ENCODE measurements around the gene HTATIP2.
"Not testable (repeated sequence)": the region's sequence is repeated elsewhere in the genome, so short reads cannot be mapped to it uniquely, and the experiment has no call there.

Gene HTATIP2

DNA sequence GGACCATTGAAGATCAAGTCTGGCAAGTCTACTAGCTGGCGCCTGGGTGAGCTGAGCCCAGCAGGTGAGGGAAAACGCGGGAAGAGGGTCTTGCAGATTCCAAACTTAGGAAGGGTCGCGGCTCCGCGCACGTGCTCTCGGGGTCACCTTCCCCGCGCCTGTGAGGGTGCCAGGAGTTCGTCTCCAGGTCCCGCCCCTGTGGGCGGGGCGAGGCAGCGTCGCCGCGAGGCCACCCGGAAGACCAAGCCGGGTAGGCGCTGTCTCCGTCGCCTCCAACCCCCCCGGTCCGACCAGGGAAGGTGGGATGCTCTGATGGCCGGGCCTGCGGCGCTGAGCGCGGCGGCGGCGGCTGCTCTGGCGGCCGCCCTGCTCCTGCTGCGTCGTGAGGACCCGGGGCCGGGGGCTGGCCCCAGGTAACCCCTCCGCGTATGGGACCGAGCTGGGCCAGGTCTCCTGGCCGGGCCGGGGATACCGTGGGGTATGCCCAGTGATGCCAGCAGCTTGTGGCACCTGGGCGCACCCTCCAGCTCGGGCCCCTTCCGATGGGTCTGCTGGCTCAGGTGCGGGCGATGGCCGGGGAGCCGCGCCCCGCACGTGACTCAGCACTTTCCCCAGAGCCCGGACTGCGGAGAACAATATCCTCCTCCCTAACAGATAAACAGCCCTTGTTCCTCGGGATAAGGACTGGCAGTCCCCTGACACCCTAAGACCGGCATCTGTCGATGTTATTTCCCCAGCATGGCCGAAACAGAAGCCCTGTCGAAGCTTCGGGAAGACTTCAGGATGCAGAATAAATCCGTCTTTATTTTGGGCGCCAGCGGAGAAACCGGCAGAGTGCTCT, at the start of gene HTATIP2:
TSS of gene HTATIP2 (plus strand) at position 215 of the 841 bp plus-strand sequence. CDS start at position 739, 524 bp downstream.
- in situ Hi-C loops (cut with MboI; ENCODE audit: low sequenced_read_pairs), result no loop called here

DNA sequence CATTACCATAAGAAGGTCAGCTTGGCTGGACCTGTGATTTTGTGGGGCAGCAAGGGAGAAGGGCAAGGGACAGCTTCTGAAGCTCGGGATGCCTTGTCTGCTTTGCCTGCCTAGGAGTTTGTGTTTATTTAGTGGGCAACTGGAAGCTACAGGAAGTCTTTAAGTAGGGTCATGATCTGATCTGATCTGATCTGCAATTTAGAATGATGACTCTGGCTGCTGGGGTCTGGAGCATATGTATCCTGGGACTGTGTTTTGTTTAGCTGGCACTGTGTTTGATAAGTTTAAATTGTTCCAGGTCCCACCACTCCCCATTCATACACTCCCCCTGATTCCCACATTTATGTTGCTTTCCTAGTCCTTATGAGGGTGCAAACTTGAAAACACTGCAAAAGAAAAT, 47.7 kb upstream of the HTATIP2 start:
- in situ Hi-C loops (cut with MboI; ENCODE audit: low sequenced_read_pairs), result no loop called here

DNA sequence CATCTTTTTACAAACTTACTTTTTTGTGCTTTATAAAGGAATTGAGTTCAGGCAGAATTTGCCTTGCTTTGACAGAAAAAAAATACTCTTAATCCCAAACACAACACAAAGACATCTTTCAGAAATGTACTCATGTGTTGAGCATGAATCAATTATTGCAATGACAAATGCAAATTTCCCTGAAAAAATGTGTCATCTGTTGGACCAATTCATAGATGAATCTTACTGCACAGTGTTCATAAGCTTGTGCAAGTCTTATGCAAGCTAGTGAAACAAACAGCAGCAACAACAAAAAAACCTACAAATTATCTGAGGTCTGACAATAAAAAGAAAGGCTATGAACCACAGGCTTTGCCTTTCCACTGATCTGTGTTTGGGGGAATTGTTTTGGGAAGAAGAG, 42.3 kb upstream of the HTATIP2 start:
- in situ Hi-C loops (cut with MboI; ENCODE audit: low sequenced_read_pairs), result no loop called here

DNA sequence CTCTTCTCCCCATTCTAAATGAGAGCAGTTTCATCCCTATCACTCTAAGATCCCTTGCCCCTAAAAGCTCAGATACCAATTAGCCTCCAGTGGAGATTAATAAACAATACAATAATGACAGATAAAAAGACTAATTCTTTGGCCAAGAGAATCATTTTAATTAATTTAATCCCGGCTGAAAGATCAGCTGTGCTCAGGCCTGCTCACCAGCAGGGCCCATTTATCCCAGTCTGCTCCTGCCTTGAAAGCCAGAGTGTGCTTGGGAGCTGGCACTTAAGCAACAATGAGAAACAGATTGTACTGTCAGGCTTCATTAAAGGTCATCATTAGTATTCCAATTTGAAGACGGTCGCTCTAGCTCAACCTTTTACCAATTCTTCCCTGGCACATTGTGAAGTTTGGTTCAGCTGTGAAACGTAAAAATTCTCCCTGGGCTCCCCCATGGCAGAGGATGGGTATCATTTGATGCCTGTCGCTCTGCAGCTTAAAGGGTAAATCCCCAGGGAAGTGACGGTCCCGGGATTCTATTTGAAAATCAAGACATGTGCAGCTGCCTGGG, 36.1 kb upstream of the HTATIP2 start:
- in situ Hi-C loops (cut with MboI; ENCODE audit: low sequenced_read_pairs), result no loop called here

DNA sequence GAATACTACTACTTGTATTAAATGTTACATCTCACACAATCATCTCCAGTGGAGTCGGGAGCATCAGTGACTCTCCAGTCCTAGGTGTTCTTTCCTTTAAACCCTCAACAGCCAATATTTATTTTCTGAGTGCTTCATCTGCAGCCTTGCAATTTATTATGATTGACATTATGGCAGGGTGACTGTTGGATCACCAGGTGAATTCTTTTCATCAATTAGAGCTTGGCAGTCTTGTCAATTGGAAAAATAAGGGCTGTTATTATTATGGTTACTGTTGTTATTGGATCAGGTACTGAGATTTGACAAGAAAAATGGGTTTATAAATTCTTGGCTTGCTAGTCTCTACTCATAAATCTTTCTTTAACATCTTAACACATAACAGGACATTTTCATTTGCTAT, 27.5 kb upstream of the HTATIP2 start:
- in situ Hi-C loops (cut with MboI; ENCODE audit: low sequenced_read_pairs), result no loop called here

DNA sequence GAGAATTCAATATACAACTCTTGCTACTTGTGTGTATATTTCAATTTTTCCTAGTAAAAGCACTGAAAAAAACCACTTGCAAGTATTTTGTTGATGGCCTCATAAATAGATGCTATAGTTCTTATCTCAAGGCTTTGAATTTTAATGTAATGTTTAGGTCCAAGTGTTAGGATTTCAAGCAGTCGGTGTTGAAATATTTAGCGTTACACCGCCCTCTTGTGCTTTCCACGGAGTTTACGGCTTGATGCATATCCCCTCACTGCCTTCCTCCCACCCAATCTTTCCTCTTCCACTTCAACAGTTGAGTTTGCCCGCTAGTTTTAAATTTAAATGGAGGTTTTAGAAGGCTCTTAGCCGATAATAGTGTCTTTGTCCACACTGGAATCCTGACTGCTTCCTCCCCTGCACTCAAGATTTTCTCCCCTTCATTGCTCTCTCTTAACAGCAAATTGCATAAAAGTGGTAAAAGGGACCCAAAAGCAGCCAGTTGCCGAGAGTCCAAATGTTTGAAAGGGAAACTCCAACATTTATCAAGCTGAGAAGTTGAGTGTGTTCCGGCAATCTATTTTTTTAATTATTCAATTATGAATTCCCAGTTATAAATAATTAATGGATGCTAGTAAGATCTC, 25.9 kb upstream of the HTATIP2 start:
- in situ Hi-C loops (cut with MboI; ENCODE audit: low sequenced_read_pairs), result no loop called here

DNA sequence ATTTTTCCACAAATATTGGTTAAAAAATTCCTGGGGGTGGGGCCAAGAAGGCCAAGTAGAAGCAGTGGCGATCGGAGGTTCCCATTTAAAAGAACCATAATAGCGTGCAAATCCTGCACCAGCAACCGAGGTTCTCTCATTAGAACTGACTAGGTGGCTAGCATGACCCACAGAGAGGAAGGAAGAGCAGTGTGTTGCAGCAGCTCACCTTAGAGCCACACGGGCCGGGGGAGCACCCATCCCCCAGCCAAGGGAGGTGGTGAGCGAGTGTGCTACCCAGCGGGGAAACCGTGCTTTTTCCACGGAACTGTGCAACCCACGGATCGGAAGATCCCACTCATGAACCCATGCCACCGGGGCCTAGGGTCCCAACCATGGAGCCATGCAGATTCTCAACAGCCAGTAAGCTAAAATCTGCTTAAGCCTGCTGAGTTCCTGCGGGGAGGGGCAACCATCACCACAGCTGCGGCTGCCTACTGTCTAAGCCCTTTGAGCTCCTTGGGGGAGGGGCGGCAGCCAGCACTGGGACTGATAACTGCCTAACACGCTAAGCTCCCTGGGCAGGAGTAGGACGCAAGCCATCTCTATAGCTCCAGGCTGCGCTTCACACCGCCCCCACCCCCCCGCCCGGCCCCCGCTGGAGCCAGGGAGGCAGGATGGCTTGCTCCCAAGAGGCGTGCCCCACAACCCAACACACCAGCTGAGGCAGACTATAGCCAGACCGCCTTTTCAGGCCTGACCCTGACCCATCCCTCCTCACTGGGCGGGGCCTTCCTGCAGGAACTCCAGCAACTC, 21.0 kb upstream of the HTATIP2 start:
- in situ Hi-C loops (cut with MboI; ENCODE audit: low sequenced_read_pairs), result no loop called here

DNA sequence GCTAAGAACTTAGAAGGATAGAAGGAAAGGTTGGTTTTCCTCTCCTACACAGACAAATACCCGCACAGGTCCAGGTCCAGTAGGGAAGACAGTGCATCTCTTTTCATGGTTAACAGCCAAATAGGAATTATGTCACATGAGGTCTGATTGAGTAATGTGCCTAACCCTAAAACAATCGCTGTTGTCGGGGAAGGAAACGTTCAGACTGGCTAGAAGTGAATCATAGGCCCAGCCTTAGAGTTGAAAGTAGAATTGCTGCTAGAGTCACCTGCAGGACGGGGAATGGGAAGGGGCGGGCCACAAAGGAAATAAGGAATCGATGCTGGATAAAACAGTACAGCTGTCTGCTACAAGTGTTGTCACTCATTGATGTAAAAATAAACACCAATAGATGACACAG, 12.4 kb upstream of the HTATIP2 start:
- in situ Hi-C loops (cut with MboI; ENCODE audit: low sequenced_read_pairs), result no loop called here

DNA sequence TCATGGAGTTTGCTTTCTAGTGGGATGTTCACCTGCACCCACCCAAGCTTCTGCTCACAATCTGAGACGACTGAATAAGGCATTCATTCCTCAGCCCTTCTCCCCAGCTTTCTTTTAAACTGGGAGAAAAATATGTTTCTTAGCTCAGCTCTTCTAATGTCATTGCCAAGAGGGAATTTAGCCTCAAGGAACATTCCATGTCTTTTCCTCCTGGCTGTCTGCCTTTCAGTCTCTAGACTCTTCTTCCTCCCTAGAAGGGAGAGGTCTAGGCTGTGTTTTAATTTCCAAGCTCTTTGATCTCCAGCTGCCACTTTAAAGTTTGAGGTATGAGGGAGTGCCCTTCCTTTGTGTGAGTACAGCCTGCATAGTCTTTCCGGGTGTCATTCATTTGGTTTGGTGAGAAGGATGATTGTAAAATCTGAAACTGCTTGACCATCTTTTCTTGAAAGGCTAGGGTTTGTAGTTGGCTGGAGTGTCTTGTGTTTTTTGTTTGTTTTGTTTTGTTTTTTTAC, 11.7 kb upstream of the HTATIP2 start:
- in situ Hi-C loops (cut with MboI; ENCODE audit: low sequenced_read_pairs), result no loop called here

DNA sequence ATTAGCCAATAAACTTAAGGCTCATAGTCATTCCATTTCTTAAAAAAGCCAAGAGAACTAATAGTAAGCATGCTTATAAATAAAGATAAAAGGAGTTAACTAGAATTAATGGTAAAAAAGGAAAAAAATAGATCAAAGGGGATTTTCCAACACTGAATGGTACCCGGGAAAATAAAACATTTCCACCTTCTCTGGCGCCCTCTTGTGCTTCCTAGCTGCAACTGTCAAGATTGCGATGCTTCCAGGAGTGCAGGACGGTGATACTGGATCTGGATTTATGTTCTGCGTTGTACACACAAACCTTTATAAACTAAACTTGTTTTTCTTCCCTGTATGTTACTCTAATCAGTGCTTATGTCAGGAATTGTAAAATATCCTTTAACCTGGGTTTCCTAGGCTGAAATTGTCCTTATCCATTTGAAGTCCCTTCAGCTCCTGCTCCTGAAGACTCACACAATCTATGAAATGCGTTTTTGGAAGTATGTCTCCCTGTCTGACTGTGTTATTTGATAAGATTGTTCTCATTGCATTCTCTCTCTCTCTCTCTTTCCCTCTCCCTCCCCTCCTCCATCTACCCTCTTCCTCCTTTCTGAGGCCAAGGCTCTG, 9.6 kb upstream of the HTATIP2 start:
- in situ Hi-C loops (cut with MboI; ENCODE audit: low sequenced_read_pairs), result no loop called here

DNA sequence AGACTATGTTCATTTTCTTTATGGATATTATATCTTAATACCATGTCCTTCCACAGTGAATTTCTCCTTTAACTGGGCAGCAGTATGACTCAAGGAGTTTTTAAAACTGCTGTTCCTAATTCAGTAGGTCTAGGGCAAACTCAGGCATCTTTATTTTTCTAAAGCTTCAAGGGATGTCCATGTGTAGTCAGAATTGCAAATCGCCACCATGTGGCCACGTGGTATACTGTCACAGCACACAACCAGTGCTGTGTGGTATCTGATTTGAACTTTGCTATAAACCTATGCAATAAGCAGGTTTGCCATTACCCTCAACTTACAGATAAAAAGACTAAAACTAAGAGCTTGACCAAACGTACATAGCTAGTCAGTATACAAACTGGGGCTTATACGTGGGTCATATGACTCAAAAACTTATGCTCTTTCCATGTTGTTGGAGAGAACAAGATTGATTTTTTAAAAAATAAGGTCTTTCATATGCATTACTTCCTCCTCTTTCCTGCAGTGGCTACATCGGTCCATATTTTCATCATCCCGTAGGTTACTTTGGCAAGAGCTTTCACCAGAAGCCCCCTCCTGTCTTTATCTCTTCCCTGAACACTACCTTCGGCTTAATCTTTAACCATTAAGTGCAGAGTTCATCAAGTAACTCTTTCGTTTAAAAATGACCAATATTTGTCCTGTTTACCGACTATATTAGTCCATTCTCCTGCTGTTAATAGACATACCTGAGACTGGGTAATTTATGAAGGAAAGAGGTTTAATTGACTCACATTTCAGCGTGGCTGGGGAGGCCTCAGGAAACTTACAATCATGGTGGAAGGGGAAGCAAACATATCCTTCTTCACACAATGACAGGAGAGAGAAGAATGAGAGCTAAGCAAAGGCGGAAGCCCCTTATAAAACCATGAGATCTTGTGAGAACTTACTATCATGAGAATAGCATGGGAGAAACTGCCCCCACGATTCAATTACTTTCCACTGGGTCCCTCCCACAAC, 8.0 kb upstream of the HTATIP2 start:
- in situ Hi-C loops (cut with MboI; ENCODE audit: low sequenced_read_pairs), result no loop called here

DNA sequence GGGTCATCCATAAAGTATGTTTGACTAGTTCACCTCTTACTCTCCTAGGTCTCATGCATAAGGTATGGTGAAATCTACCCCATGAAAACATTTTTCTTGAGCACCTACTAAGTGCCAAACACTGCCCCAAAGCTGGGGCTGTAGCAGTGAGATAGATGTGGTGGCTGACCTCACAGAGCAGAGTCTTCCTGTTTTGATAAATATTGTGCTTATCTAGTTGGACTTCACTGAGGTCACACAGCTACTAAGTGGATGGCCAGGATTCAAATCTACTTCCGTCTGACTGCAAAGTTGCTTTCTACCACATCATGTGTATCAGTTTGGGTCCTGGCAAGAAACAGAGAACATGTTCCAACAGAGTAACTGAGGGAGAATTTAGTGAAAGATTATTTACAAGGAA, 6.4 kb upstream of the HTATIP2 start:
- in situ Hi-C loops (cut with MboI; ENCODE audit: low sequenced_read_pairs), result no loop called here

DNA sequence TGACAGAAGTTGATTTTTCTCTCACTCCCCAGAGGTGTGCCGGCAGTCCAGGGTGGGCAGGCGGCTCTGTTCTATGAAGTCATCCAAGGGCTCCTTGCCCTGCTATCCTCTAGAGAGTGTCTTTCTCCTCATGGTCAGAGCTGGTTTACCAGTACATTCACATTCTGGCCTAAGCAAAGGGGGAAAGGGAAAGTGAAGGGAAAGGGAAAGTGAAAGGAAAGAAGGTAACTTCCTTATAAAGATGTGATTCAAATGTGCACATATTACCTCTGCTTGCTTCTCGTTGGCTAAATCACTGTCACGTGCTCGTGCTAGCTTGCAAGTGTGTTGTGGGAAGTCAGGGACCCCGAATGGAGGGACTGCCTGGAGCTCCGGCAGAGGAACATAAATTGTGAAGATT, 2.9 kb upstream of the HTATIP2 start:
- in situ Hi-C loops (cut with MboI; ENCODE audit: low sequenced_read_pairs), result no loop called here

DNA sequence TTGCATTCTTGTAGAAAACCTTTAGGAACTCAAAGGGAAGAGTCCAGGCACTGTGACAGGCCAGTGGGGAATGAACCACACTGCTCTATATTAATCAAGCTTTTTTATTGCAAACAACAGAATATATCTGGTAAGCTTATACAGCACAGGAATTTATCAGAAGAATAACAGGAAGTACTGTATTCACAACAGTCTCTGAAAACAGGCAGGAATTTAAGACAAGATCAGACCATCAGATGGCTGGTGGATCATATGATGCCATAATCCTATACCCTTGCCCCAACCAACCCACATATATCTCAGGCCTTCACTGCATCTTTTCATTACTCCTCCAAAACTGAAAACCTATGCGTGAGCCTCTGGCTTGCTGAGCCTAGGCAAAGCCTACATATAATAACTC, 1.0 kb upstream of the HTATIP2 start:
- in situ Hi-C loops (cut with MboI; ENCODE audit: low sequenced_read_pairs), result no loop called here

DNA sequence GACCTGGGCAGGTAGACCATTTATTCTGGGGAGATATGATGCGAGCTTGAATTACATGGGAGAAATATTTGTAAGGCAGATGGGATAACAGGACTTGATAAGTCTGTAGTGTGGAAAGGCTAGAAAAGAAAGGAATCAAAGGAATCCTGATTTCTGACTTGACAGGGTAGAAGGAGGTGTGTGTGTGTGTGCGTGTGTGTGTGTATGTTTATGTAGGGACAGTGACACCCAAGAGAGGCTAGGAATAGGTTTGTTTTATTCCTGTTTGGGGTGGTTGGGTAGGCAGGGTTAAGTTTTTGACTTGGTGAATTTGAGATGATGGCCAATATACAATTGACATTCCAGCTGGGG, 390 bp upstream of the HTATIP2 start:
- in situ Hi-C loops (cut with MboI; ENCODE audit: low sequenced_read_pairs), result no loop called here

DNA sequence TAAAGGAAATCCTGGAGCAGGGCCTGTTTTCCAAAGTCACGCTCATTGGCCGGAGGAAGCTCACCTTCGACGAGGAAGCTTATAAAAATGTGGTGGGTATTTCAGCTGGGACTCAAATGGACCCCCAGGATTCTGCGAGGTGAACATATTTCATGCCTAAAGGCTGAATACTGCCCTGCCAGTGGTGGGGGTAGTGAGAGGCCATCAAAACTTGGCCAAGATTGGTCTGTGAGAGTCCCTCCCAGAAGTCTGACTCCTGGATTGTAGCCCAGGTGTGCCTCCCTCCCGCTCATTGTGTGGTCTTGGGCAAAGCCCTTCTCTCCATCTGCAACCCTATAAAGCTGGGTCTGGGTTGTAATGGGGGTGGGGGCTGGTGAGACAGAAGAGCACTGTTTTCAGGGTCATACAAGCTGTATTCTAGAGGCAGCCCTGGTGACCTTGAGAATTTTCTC, 853 bp downstream of the HTATIP2 start:
- in situ Hi-C loops (cut with MboI; ENCODE audit: low sequenced_read_pairs), result no loop called here

DNA sequence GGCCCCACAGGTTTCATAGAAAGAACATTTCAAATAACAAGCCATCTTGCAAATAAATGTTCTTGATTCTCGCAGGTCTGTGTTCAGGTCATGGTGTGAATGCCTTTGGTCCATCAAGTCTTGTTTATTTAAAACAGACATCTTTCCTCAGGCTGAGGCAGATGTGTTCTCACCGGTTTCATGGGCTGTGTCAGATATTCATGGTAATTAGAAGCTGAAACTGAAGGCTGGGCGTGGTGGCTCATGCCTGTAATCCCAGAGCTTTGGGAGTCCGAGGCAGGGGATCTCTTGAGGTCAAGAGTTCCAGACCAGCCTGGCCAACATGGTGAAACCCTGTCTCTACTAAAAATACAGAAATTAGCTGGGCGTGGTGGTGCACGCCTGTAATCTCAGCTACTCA, 2.0 kb downstream of the HTATIP2 start:
- in situ Hi-C loops (cut with MboI; ENCODE audit: low sequenced_read_pairs), result not testable (repeated sequence)

DNA sequence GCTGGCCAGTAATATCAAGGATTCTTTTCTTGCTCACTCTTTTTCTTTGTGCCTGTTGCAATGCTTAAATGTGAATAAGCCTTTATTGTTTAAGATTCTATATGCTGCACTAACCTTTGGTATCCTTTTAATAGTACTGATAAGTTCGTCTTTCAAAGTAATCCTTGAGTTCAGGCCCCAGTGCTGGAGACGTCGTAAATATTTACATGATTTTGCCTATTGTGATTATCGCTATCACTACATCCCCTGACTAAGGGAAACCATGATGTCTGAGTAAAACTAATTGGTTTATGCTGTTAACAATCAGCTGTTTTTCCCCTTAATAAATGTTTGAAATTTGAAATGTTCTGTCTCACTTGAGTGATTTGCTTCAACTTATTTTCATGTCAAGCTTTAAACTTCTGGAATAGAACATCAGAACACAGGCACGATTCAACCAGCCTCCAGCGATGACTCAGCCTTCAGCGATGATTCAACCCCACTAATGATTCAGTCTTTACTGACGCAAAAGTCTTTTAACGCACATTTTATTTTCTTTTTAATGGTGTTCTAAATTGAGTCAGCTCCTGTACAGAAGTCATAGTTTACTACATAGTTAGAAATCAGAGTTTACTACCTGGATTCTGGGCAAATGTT, 3.9 kb downstream of the HTATIP2 start:
- in situ Hi-C loops (cut with MboI; ENCODE audit: low sequenced_read_pairs), result no loop called here

DNA sequence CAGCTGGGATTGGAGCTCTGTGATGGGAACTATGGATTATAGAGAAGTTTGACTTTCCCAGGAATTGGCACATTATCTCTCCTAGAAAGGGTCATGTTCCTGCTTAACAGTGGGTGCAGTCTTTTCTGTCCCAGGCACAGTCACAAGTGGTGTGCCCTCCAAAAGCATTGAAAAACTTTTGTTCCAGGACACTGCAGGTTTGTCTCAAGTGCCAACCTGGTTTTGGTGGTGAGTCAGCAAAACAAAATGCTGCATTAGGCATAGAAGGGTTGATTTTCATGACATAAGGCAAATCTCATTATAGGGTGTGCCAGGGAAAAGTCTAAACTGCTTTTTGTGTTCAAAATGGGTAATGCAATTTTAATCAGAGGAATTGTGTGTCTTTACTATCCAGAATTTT, 4.9 kb downstream of the HTATIP2 start:
- in situ Hi-C loops (cut with MboI; ENCODE audit: low sequenced_read_pairs), result no loop called here

Measured in HL-60/S4 treated with retinoic acid at 250 ng/mL for 4 days and 3 days (cell line).